ENCODE data around the gene RIN1.
"Not testable (repeated sequence)": the region's sequence is repeated elsewhere in the genome, so short reads cannot be mapped to it uniquely, and the experiment has no call there.

DNA sequence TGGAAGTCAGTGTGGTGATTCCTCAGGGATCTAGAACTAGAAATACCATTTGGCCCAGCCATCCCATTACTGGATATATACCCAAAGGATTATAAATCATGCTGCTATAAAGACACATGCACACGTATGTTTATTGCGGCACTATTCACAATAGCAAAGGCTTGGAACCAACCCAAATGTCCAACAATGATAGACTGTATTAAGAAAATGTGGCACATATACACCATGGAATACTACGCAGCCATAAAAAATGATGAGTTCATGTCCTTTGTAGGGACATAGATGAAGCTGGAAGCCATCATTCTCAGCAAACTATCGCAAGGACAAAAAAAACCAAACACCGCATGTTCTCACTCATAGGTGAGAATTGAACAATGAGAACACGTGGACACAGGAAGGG, 15.5 kb downstream of the RIN1 start:
- TF ChIP-seq, protein P1, sequence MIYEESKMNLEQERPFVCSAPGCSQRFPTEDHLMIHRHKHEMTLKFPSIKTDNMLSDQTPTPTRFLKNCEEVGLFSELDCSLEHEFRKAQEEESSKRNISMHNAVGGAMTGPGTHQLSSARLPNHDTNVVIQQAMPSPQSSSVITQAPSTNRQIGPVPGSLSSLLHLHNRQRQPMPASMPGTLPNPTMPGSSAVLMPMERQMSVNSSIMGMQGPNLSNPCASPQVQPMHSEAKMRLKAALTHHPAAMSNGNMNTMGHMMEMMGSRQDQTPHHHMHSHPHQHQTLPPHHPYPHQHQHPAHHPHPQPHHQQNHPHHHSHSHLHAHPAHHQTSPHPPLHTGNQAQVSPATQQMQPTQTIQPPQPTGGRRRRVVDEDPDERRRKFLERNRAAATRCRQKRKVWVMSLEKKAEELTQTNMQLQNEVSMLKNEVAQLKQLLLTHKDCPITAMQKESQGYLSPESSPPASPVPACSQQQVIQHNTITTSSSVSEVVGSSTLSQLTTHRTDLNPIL (CRISPR knock-in tag; IDR thresholded peaks at IDR 0.05; ENCODE audit: low read depth): not testable (repeated sequence)
- TF ChIP-seq ZFP3, ISL1 (CRISPR knock-in tag; IDR thresholded peaks at IDR 0.05): not testable (repeated sequence)

All from SK-N-SH treated with all-trans-retinoic acid at 6 μM for 48 hours (cell line).